GM15510 (cell line): ENCODE measurements around the gene RBFOX1.

ENCODE experiments used
- POLR2A ChIP-seq: IDR thresholded peaks from 3 replicates; pipeline ENCODE4 v1.6.1; 2011; ENCODE audit warnings: borderline replicate concordance; ENCODE audit not compliant: insufficient read length; ENCODE audit errors: extremely low read depth

Gene RBFOX1

GRCh38 chr16:7332611-7333010 is at the start of gene RBFOX1:
Gene RBFOX1, plus strand, starts transcription at chr16:7332845.
- TF ChIP-seq POLR2A: no peak

- no peak for TF ChIP-seq POLR2A
Observed at GRCh38 chr16:7284780-7285179, 47.9 kb upstream of the RBFOX1 start.

- no peak for TF ChIP-seq POLR2A
Observed at GRCh38 chr16:7285520-7285919, 47.1 kb upstream of the RBFOX1 start.

- no peak for TF ChIP-seq POLR2A
Observed at GRCh38 chr16:7289299-7289698, 43.3 kb upstream of the RBFOX1 start.

- no peak for TF ChIP-seq POLR2A
Observed at GRCh38 chr16:7290682-7291081, 42.0 kb upstream of the RBFOX1 start.

- no peak for TF ChIP-seq POLR2A
Observed at GRCh38 chr16:7294020-7294419, 38.6 kb upstream of the RBFOX1 start.

- no peak for TF ChIP-seq POLR2A
Observed at GRCh38 chr16:7303052-7303610, 29.5 kb upstream of the RBFOX1 start.

- no peak for TF ChIP-seq POLR2A
Observed at GRCh38 chr16:7303660-7304200, 28.9 kb upstream of the RBFOX1 start.

GRCh38 chr16:7304279-7304678 is 28.4 kb upstream of the RBFOX1 start:
- TF ChIP-seq POLR2A: no peak

GRCh38 chr16:7304958-7305357 is 27.7 kb upstream of the RBFOX1 start:
- no peak for TF ChIP-seq POLR2A

GRCh38 chr16:7313170-7313569 is 19.5 kb upstream of the RBFOX1 start:
- TF ChIP-seq POLR2A: no peak

- TF ChIP-seq POLR2A: no peak
Observed at GRCh38 chr16:7314163-7314562, 18.5 kb upstream of the RBFOX1 start.

- no peak for TF ChIP-seq POLR2A
Observed at GRCh38 chr16:7315813-7316212, 16.8 kb upstream of the RBFOX1 start.

GRCh38 chr16:7316281-7316888 is 16.3 kb upstream of the RBFOX1 start:
- TF ChIP-seq POLR2A: no peak

- no peak for TF ChIP-seq POLR2A
Observed at GRCh38 chr16:7317982-7318381, 14.7 kb upstream of the RBFOX1 start.

GRCh38 chr16:7318686-7319085 is 14.0 kb upstream of the RBFOX1 start:
- no peak for TF ChIP-seq POLR2A
